OCI-LY3 (cell line): ENCODE data around the gene PTPN3.

Experiments used
- CTCF ChIP-seq: fragments of 200-600, 300-600 bp; sonication (generic); IDR thresholded peaks from 2 replicates; pipeline ENCODE4 v1.5.1; 2014; ENCODE audit warnings: antibody characterized with exemption, low read length, low read depth
- EZH2phosphoT487 ChIP-seq: fragments of 200-600 bp; shearing (Covaris generic); IDR thresholded peaks from 2 replicates; pipeline ENCODE4 v1.6.1; 2018; ENCODE audit warnings: antibody characterized with exemption, mixed run types, low read depth

DNA sequence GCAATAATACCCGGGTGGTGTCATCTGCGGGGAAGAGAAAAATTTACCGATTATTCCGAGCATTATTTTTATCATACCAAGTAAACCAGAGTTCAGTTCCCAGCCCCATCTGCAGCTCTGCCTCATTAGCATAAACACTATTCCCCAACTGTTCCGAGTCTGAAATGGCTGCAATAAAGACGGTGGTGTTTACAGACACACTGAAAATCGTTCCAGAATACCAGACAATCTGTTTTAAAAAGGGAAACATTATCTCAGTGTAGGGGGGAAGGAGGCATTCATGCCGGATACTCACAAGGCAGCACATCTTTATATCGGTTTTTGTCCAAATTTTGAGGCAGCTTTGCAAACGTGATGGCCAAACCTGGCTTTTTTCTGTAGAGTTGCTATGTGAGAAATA lies 106.9 kb downstream of the PTPN3 start:
- TF ChIP-seq CTCF: no peak
- no peak for TF ChIP-seq EZH2phosphoT487
